GM23338 (cell line): Measurements from ENCODE around the gene KBTBD4. TPM values are rescaled to one million over a fixed set of nuclear protein-coding genes. Genes with fewer than 3 reads are reported as not detected.
A peak's percentile ranks its signal among the peaks of the same experiment; 100 is the strongest.

Experiments
- ATAC-seq: fragments of 200-7000 bp; cut with Tn5 transposase; 3 replicates; pipeline ENCODE4 v1.9.1; 2020
- DNase-seq: peaks from one replicate; pipeline ENCODE4 v3.0.0-alpha.2; 2015; ENCODE audit warnings: low spot score
- H2AFZ ChIP-seq: fragments of 200-600 bp; sonication (generic); 2 replicates; pipeline ENCODE4 v1.8.0; 2016; ENCODE audit warnings: antibody characterized with exemption, mild to moderate bottlenecking, moderate library complexity
- H3F3A ChIP-seq: fragments of 200-600 bp; sonication (generic); replicated peaks from 2 replicates; pipeline ENCODE4 v1.8.0; 2017; ENCODE audit warnings: antibody characterized with exemption, mixed run types, low read depth
- H3K27ac ChIP-seq: fragments of 200-600 bp; sonication (generic); 2 replicates; pipeline ENCODE4 v1.6.1; 2016; ENCODE audit warnings: low read depth
- H3K27me3 ChIP-seq: fragments of 200-600 bp; sonication (generic); 2 replicates; pipeline ENCODE4 v1.8.0; 2016; ENCODE audit warnings: mild to moderate bottlenecking, mixed run types, moderate library complexity; ENCODE audit not compliant: insufficient read depth
- H3K36me3 ChIP-seq: fragments of 200-600 bp; sonication (generic); 2 replicates; pipeline ENCODE4 v1.8.0; 2016; ENCODE audit warnings: mild to moderate bottlenecking; ENCODE audit not compliant: insufficient read depth
- H3K4me1 ChIP-seq: fragments of 200-600 bp; sonication (generic); 2 replicates; pipeline ENCODE4 v1.8.0; 2016; ENCODE audit warnings: mild to moderate bottlenecking, moderate library complexity; ENCODE audit not compliant: insufficient read depth
- H3K4me2 ChIP-seq: fragments of 200-600 bp; sonication (generic); 2 replicates; pipeline ENCODE4 v1.7.1; 2017; ENCODE audit warnings: mixed run types
- H3K4me3 ChIP-seq: fragments of 200-600 bp; sonication (generic); 2 replicates; pipeline ENCODE4 v1.6.1; 2016; ENCODE audit warnings: mixed run types
- H3K79me2 ChIP-seq: fragments of 200-600 bp; sonication (generic); replicated peaks from 2 replicates; pipeline ENCODE4 v1.8.0; 2017; ENCODE audit warnings: mild to moderate bottlenecking; ENCODE audit not compliant: insufficient read depth
- H3K9me2 ChIP-seq: fragments of 200-600 bp; sonication (generic); 2 replicates; pipeline ENCODE4 v1.8.0; 2017; ENCODE audit not compliant: insufficient read depth
- H4K20me1 ChIP-seq: fragments of 200-600 bp; sonication (generic); replicated peaks from 2 replicates; pipeline ENCODE4 v1.8.0; 2017; ENCODE audit warnings: mild to moderate bottlenecking; ENCODE audit not compliant: insufficient read depth
- H3K27ac Mint-ChIP-seq: 2 replicates; pipeline ENCODE4 v1.8.0; 2020; ENCODE audit warnings: inconsistent platforms, mild to moderate bottlenecking, moderate library complexity, mixed read lengths
- H3K27me3 Mint-ChIP-seq: 3 replicates; pipeline ENCODE4 v1.8.0; 2022; ENCODE audit warnings: low read depth, mild to moderate bottlenecking, moderate library complexity, mixed read lengths, inconsistent platforms; ENCODE audit not compliant: insufficient read depth, poor library complexity
- H3K36me3 Mint-ChIP-seq: 3 replicates; pipeline ENCODE4 v1.8.0; 2021; ENCODE audit warnings: low read depth, mild to moderate bottlenecking, inconsistent platforms, moderate library complexity, mixed read lengths
- H3K4me1 Mint-ChIP-seq: 3 replicates; pipeline ENCODE4 v1.8.0; 2020; ENCODE audit warnings: mild to moderate bottlenecking, inconsistent platforms, mixed read lengths
- H3K4me3 Mint-ChIP-seq: 3 replicates; pipeline ENCODE4 v1.8.0; 2021; ENCODE audit warnings: moderate library complexity, mild to moderate bottlenecking, inconsistent platforms, mixed read lengths
- H3K9me3 Mint-ChIP-seq: 3 replicates; pipeline ENCODE4 v1.8.0; 2020; ENCODE audit warnings: moderate library complexity, mild to moderate bottlenecking, inconsistent platforms, mixed read lengths
- EZH2 ChIP-seq: fragments of 200-600 bp; sonication (generic); IDR thresholded peaks from one replicate; pipeline ENCODE4 v1.8.0; 2017; ENCODE audit warnings: antibody characterized with exemption, mild to moderate bottlenecking, low read depth; ENCODE audit not compliant: unreplicated experiment
- JUNB ChIP-seq: IDR thresholded peaks from one replicate; pipeline ENCODE4 v1.6.1; 2016; ENCODE audit warnings: antibody characterized with exemption; ENCODE audit not compliant: unreplicated experiment
- STAT1 ChIP-seq: IDR thresholded peaks from one replicate; pipeline ENCODE4 v1.6.1; 2016; ENCODE audit warnings: antibody characterized with exemption; ENCODE audit not compliant: unreplicated experiment
- ZNF114 ChIP-seq: fragments of 250-450 bp; sonication (Bioruptor Pico); IDR thresholded peaks from 2 replicates; pipeline ENCODE4 v1.5.0; 2020; ENCODE audit warnings: mild to moderate bottlenecking, moderate library complexity
- ZNF462 ChIP-seq: fragments of 250-450 bp; sonication (Bioruptor Pico); IDR thresholded peaks from 2 replicates; pipeline ENCODE4 v1.5.0; 2020; ENCODE audit warnings: mild to moderate bottlenecking, moderate library complexity
- polyA plus RNA-seq: library from polyadenylated mRNA; unstranded; fragments of >200 nt; fragmentation: Nextera tagmentation; extraction: Ambion mirVana; gene quantifications from 2 replicates; pipeline ENCODE4 v1.2.1, GENCODE V29; 2016
- total RNA-seq: library from RNA; depleted of rRNA; stranded (reverse); fragments of >200 nt; shearing (Covaris generic); gene quantifications from 2 replicates; pipeline ENCODE4 v1.2.3, GENCODE V29; 2014
- TF ChIP-seq, protein P1 (sequence below): IDR thresholded peaks from 2 replicates; pipeline ENCODE4 v1.6.1; 2016; ENCODE audit warnings: antibody characterized with exemption
- TF ChIP-seq, protein P2 (sequence below): IDR thresholded peaks from one replicate; pipeline ENCODE4 v1.6.1; 2018; ENCODE audit warnings: antibody characterized with exemption; ENCODE audit not compliant: unreplicated experiment

KBTBD4 gene
- total and polyA plus RNA-seq, 2 experiments from 2014 or later = 5.8 to 16.6 TPM

DNA sequence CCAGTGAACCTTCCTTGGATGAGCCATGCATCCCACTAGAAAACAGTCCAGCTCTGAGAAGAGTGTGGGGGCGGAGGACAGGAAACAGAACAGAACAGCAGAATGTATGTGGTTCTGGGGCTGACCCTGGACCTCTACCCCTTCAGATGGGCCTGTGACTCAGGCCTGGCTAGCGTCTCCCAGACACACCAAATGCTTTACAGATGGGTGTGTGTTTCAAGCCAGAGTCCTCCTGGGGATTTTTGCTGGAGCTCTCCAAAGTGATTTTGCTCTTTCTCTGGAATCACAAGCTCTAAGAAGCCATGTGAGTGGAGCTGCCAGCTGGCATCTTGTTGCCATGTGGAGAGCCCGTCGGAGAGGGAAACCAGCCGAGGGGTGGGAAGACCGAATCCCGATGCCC lies 28.6 kb upstream of the KBTBD4 start (continued):
- TF ChIP-seq ZNF462 = no peak

DNA sequence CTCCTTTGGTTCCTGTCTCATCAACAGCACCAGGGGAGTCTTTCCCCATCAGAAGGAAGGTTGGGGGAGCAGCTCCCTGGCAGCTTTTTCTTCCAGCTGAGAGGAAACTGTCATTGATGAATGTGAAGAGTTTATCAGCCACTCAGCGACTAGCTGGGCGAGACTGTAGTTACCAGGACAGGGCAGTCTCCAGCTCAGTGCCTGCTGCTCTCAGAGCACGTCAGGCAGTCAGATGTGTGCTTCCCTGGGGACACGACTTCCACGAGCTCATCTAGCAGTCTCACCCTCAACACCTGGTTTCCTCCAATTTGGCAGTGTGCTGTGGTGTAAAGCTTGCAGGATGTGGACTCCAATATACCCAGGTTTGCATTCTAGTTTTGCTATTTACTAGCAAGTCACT lies 28.0 kb upstream of the KBTBD4 start:
- peaks cover 5% of the 10 kb centered on the region for H3K27me3 Mint-ChIP-seq
- Histone ChIP-seq H3F3A (no peaks in the 10 kb centered on the region), H4K20me1 (no peaks in the 10 kb centered on the region; the same call in 1 of the 2 replicates), H3K27me3 (no peaks in the 10 kb centered on the region), H3K4me2 (no peak overlapping the region), H3K36me3 (no peaks in the 10 kb centered on the region), H3K4me3 (no peak overlapping the region), H2AFZ (no peak overlapping the region), H3K79me2 (no peaks in the 10 kb centered on the region), H3K9me2 (no peaks in the 10 kb centered on the region), H3K4me1 (no peaks in the 10 kb centered on the region), H3K27ac (no peak overlapping the region)
- no peak for DNase-seq
- peaks cover 2% of the 10 kb centered on the region; the same call in 2 of the 3 replicates for H3K4me1 Mint-ChIP-seq
- no peaks in the 10 kb centered on the region for H3K36me3 Mint-ChIP-seq
- no peak overlapping the region for H3K27ac Mint-ChIP-seq
- H3K9me3 Mint-ChIP-seq = no peaks in the 10 kb centered on the region
- H3K4me3 Mint-ChIP-seq = no peak overlapping the region
- peak; percentile 61 for ATAC-seq
- TF ChIP-seq JUNB (no peak), STAT1 (no peak), ZNF114 (CRISPR knock-in tag) (no peak), EZH2 (no peak)
- TF ChIP-seq, protein P1, sequence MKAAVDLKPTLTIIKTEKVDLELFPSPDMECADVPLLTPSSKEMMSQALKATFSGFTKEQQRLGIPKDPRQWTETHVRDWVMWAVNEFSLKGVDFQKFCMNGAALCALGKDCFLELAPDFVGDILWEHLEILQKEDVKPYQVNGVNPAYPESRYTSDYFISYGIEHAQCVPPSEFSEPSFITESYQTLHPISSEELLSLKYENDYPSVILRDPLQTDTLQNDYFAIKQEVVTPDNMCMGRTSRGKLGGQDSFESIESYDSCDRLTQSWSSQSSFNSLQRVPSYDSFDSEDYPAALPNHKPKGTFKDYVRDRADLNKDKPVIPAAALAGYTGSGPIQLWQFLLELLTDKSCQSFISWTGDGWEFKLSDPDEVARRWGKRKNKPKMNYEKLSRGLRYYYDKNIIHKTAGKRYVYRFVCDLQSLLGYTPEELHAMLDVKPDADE = no peak
- TF ChIP-seq, protein P2, sequence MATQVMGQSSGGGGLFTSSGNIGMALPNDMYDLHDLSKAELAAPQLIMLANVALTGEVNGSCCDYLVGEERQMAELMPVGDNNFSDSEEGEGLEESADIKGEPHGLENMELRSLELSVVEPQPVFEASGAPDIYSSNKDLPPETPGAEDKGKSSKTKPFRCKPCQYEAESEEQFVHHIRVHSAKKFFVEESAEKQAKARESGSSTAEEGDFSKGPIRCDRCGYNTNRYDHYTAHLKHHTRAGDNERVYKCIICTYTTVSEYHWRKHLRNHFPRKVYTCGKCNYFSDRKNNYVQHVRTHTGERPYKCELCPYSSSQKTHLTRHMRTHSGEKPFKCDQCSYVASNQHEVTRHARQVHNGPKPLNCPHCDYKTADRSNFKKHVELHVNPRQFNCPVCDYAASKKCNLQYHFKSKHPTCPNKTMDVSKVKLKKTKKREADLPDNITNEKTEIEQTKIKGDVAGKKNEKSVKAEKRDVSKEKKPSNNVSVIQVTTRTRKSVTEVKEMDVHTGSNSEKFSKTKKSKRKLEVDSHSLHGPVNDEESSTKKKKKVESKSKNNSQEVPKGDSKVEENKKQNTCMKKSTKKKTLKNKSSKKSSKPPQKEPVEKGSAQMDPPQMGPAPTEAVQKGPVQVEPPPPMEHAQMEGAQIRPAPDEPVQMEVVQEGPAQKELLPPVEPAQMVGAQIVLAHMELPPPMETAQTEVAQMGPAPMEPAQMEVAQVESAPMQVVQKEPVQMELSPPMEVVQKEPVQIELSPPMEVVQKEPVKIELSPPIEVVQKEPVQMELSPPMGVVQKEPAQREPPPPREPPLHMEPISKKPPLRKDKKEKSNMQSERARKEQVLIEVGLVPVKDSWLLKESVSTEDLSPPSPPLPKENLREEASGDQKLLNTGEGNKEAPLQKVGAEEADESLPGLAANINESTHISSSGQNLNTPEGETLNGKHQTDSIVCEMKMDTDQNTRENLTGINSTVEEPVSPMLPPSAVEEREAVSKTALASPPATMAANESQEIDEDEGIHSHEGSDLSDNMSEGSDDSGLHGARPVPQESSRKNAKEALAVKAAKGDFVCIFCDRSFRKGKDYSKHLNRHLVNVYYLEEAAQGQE = no peak
